Measurements from ENCODE around the gene SLC28A2.
"Not testable (repeated sequence)": the region's sequence is repeated elsewhere in the genome, so short reads cannot be mapped to it uniquely, and the experiment has no call there.

Gene SLC28A2

DNA sequence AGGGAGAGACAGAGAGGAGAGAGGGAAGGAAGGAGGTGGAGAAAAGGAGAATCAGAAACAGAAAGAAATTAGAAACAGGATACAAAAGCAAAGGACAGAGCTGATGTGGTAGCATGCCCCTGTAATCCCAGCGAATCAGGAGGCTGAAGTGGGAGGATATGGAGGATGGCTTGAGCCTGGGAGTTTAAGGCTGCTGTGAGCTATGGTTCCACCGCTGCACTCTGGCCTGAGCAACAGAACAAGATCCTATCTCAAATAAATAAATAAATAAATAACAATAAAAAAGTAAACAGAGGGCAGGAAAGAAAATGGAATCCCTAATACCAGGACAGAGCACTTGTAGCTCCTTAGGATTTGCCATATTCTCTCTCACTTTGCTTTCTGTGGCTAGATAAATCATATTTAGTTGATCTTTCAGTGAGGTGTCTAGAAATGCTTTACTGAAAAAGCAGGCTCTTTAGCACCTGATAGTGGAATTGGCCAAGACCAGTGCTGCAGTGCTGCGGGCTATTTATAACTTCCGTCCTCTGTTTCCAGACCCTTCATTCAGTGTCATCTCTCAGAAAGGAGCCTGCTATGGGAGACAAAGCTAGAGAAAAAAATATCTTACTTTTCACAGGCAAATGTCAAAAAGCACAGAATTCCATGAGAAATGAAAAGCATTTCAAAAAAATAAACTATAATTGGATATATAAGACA is 20.0 kb upstream of the SLC28A2 start:
- Histone ChIP-seq H3K36me3 (ENCODE audit: control insufficient read depth, insufficient read depth, low read length) (no peaks in the 10 kb centered on the region), H3K4me1 (ENCODE audit: control insufficient read depth, insufficient read depth, low read length) (no peaks in the 10 kb centered on the region), H3K27me3 (ENCODE audit: control insufficient read depth, insufficient read depth, low read length) (no peaks in the 10 kb centered on the region), H3K27ac (ENCODE audit: low read depth, low read length) (no peak overlapping the region), H3K9ac (ENCODE audit: low read length) (no peak overlapping the region), H3K4me3 (ENCODE audit: low read length) (no peak overlapping the region)

DNA sequence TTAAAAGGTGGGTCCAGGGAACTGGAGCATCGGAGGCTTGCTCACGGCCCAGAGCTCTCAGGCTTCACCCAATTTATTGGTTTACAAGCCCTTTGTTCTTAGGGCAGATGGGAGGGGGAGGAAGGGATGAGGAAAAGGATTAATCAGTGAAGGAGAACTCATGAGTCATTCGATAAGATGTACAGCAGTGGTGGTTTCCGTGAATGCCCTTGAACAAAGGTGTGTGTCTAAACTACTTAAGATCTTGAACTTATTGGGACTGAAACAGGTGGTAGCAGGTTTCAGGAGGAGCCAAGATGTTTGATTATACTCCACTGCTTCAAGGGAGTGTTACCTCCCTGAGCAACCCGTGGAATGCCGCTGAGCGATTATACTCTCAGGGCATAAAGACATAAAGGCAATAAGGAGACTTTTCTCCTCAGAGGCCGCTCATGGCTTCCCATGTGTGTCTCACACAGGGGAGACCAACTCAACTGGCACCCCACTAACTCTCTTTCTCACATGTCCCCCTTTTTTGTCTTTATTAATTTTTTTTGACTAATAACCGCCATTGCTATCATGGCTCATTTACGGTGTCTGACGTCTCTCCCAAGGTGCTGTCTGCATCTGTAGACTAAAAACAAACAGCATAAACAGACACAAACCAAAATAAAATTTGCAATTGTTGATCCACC is 17.3 kb upstream of the SLC28A2 start:
- H3K4me3 ChIP-seq (ENCODE audit: low read length), result no peak overlapping the region
- no peaks in the 10 kb centered on the region for H3K36me3 ChIP-seq (ENCODE audit: control insufficient read depth, insufficient read depth, low read length)
- no peak overlapping the region for H3K27ac ChIP-seq (ENCODE audit: low read depth, low read length)
- no peak overlapping the region for H3K9ac ChIP-seq (ENCODE audit: low read length)
- H3K27me3 ChIP-seq (ENCODE audit: control insufficient read depth, insufficient read depth, low read length), result no peaks in the 10 kb centered on the region
- H3K4me1 ChIP-seq (ENCODE audit: control insufficient read depth, insufficient read depth, low read length), result no peaks in the 10 kb centered on the region

DNA sequence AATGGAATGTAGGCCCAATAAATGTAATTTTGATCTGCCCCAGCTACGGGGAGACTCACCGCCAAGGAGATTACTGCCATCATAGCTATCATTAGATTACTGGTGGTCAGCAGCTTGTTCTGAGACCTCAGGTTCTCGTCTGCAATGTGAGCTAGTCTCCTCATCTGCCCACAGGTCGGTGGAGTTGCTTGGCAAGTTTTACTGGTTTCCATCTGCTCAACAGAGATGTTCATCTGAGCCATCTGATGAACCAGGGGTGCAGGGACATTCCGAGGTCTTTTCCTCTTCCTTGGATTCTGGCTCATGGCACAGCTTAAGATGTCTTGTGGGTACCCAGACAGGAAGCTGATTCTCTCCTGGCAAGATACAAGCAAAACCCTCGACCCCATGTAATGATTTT is 15.2 kb upstream of the SLC28A2 start:
- H3K27ac ChIP-seq (ENCODE audit: low read depth, low read length); H3K27me3 ChIP-seq (ENCODE audit: control insufficient read depth, insufficient read depth, low read length); H3K9ac ChIP-seq (ENCODE audit: low read length); H3K4me1 ChIP-seq (ENCODE audit: control insufficient read depth, insufficient read depth, low read length); H3K4me3 ChIP-seq (ENCODE audit: low read length); H3K36me3 ChIP-seq (ENCODE audit: control insufficient read depth, insufficient read depth, low read length): not testable (repeated sequence)

GRCh38 chr15:45242289-45242688 is 9.7 kb upstream of the SLC28A2 start:
- no peaks in the 10 kb centered on the region for H3K27me3 ChIP-seq (ENCODE audit: control insufficient read depth, insufficient read depth, low read length)
- no peak overlapping the region for H3K4me3 ChIP-seq (ENCODE audit: low read length)
- H3K36me3 ChIP-seq (ENCODE audit: control insufficient read depth, insufficient read depth, low read length), result no peaks in the 10 kb centered on the region
- H3K9ac ChIP-seq (ENCODE audit: low read length), result no peak overlapping the region
- no peak overlapping the region for H3K27ac ChIP-seq (ENCODE audit: low read depth, low read length)
- H3K4me1 ChIP-seq (ENCODE audit: control insufficient read depth, insufficient read depth, low read length), result no peaks in the 10 kb centered on the region

DNA sequence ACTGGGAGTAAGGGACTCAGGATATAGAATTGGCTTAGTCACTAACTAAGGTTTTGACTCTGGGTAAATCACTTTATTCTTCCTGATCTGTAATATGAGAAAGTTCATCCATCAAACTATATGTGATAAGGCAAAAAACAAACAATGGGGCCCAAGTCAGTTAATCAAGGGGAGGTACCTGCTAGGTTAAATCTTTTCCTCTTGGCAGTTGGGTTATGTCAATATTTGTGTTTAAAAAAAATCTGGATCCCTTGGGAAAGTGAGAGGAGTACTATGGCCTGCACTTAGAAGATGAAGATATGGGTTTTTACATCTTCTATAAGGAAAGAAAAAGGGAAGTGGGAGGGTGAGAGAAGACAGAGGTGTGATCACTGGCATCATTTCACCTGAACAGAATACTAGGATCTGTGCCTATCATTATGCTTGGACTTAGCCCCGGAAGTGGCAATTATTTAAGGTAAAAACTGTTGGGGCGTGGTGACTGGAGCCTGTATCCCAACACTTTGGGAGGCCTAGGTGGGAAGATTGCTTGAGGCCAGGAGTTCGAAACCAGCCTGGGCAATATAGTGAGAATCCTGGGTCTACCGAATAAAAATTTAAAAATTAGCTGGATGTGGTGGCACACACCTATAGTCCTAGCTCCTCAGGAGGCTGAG is 2.8 kb upstream of the SLC28A2 start:
- Histone ChIP-seq H3K27me3 (ENCODE audit: control insufficient read depth, insufficient read depth, low read length) (no peaks in the 10 kb centered on the region), H3K4me1 (ENCODE audit: control insufficient read depth, insufficient read depth, low read length) (no peaks in the 10 kb centered on the region), H3K9ac (ENCODE audit: low read length) (no peak overlapping the region), H3K4me3 (ENCODE audit: low read length) (no peak overlapping the region), H3K36me3 (ENCODE audit: control insufficient read depth, insufficient read depth, low read length) (no peaks in the 10 kb centered on the region), H3K27ac (ENCODE audit: low read depth, low read length) (no peak overlapping the region)

- Histone ChIP-seq H3K4me3 (ENCODE audit: low read length) (no peak overlapping the region), H3K27ac (ENCODE audit: low read depth, low read length) (no peak overlapping the region), H3K27me3 (ENCODE audit: control insufficient read depth, insufficient read depth, low read length) (no peaks in the 10 kb centered on the region), H3K4me1 (ENCODE audit: control insufficient read depth, insufficient read depth, low read length) (no peaks in the 10 kb centered on the region), H3K36me3 (ENCODE audit: control insufficient read depth, insufficient read depth, low read length) (no peaks in the 10 kb centered on the region), H3K9ac (ENCODE audit: low read length) (no peak overlapping the region)
These were observed 1.3 kb downstream of the SLC28A2 start for GRCh38 chr15:45253330-45253729.

DNA sequence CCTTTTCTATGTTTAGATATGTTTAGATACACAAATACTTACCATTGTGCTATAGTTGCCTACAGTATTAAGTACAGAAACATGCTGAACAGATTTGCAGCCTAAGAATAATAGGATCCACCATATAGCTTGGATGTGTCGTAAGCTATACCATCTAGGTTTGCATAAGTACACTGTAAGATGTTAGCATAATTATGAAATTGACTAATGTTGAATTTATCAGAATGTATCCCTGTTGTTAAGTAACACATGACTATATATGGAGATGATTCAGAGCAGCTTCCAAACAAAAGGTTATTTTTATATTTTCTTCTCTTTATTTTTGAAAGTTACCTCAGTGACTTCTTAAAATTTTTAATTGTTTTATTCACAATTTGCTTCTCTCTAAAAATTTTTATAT is 2.4 kb downstream of the SLC28A2 start:
- H3K4me3 ChIP-seq (ENCODE audit: low read length), result no peak overlapping the region
- H3K27ac ChIP-seq (ENCODE audit: low read depth, low read length), result no peak overlapping the region
- no peaks in the 10 kb centered on the region for H3K4me1 ChIP-seq (ENCODE audit: control insufficient read depth, insufficient read depth, low read length)
- no peaks in the 10 kb centered on the region for H3K27me3 ChIP-seq (ENCODE audit: control insufficient read depth, insufficient read depth, low read length)
- H3K9ac ChIP-seq (ENCODE audit: low read length), result no peak overlapping the region
- H3K36me3 ChIP-seq (ENCODE audit: control insufficient read depth, insufficient read depth, low read length), result no peaks in the 10 kb centered on the region

DNA sequence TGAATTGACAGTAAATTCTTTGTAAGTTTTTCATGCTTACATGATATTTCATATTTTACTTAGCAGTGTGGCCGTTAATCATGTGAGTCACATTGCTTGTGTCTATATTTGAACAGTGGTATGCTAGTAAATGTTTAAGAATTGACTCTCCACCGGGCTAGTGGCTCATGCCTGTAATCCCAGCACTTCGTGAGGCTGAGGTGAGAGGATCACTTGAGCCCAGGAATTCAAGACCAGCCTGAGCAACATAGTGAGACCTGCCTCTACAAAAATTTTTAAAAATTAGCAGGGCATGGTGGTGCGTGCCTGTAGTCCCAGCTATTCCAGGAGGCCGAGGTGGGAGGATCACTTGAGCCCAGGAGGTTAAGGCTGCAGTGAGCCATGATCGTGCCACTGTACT is 2.8 kb downstream of the SLC28A2 start:
- not testable (repeated sequence) for H3K27ac ChIP-seq (ENCODE audit: low read depth, low read length); H3K27me3 ChIP-seq (ENCODE audit: control insufficient read depth, insufficient read depth, low read length); H3K4me1 ChIP-seq (ENCODE audit: control insufficient read depth, insufficient read depth, low read length); H3K9ac ChIP-seq (ENCODE audit: low read length); H3K36me3 ChIP-seq (ENCODE audit: control insufficient read depth, insufficient read depth, low read length); H3K4me3 ChIP-seq (ENCODE audit: low read length)

DNA sequence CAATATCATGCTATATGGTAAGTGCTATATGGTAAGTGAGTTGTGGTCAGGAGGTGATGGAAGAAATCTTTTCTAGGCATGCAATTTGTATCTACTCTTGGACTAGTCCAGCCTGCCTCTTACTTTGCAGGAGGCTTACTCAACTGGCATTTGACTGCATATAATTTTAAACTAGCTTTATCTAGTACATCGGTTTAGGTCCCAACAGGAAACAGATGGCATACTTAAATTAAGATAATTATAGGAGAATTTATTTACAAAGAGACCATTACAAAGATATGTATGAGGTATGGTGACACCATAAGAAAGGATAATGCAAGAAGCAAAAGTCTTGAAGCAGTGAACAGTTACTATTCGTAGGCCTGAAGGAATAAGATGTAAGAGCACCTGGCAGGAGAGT is 7.8 kb downstream of the SLC28A2 start:
- Histone ChIP-seq H3K27me3 (ENCODE audit: control insufficient read depth, insufficient read depth, low read length) (no peaks in the 10 kb centered on the region), H3K4me1 (ENCODE audit: control insufficient read depth, insufficient read depth, low read length) (no peaks in the 10 kb centered on the region), H3K27ac (ENCODE audit: low read depth, low read length) (no peak overlapping the region), H3K4me3 (ENCODE audit: low read length) (no peak overlapping the region), H3K36me3 (ENCODE audit: control insufficient read depth, insufficient read depth, low read length) (no peaks in the 10 kb centered on the region), H3K9ac (ENCODE audit: low read length) (no peak overlapping the region)

DNA sequence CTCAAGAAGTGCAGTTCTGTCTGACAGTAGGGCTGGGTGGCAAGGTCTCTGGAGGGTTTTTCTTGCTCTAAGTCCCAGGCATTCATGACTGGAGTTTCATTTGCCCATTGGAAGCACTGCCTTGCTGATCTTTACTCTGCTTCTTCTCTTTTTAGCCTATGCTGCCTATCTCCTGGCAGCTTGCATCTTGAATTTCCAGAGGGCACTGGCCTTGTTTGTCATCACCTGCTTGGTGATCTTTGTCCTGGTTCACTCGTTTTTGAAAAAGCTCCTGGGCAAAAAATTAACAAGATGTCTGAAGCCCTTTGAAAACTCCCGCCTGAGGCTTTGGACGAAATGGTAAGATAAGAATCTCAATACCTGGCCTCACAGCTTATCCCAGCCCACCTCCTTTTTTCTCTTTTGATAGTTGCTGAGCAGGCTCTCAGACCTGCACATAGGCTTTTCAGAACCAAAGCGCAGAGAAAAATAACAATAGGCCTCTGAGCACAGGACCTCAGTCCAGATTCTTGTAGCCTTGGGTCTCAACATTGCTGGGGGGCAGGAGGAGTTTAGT is 10.9 kb downstream of the SLC28A2 start:
- H3K9ac ChIP-seq (ENCODE audit: low read length), result no peak overlapping the region
- no peaks in the 10 kb centered on the region for H3K36me3 ChIP-seq (ENCODE audit: control insufficient read depth, insufficient read depth, low read length)
- no peak overlapping the region for H3K27ac ChIP-seq (ENCODE audit: low read depth, low read length)
- no peaks in the 10 kb centered on the region for H3K27me3 ChIP-seq (ENCODE audit: control insufficient read depth, insufficient read depth, low read length)
- no peak overlapping the region for H3K4me3 ChIP-seq (ENCODE audit: low read length)
- no peaks in the 10 kb centered on the region for H3K4me1 ChIP-seq (ENCODE audit: control insufficient read depth, insufficient read depth, low read length)

DNA sequence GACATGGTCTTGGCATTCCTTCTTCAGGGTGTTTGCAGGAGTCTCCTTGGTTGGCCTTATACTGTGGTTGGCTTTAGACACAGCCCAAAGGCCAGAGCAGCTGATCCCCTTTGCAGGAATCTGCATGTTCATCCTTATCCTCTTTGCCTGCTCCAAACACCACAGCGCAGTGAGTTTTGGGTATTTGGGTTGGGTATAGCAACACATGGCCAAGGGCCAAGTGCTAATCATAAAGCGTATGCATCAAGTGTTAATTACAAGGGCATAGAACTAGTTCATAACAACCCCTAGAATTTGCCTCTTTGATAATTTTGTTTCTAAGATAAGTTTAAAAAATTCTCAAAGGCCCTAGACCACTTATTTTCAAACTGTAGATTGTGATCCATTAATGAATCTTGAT is 11.8 kb downstream of the SLC28A2 start:
- Histone ChIP-seq H3K4me1 (ENCODE audit: control insufficient read depth, insufficient read depth, low read length) (no peaks in the 10 kb centered on the region), H3K27ac (ENCODE audit: low read depth, low read length) (no peak overlapping the region), H3K4me3 (ENCODE audit: low read length) (no peak overlapping the region), H3K27me3 (ENCODE audit: control insufficient read depth, insufficient read depth, low read length) (no peaks in the 10 kb centered on the region), H3K9ac (ENCODE audit: low read length) (no peak overlapping the region), H3K36me3 (ENCODE audit: control insufficient read depth, insufficient read depth, low read length) (no peaks in the 10 kb centered on the region)

GRCh38 chr15:45265506-45265905 is 13.5 kb downstream of the SLC28A2 start:
- no peak overlapping the region for H3K27ac ChIP-seq (ENCODE audit: low read depth, low read length)
- no peak overlapping the region for H3K9ac ChIP-seq (ENCODE audit: low read length)
- H3K27me3 ChIP-seq (ENCODE audit: control insufficient read depth, insufficient read depth, low read length), result no peaks in the 10 kb centered on the region
- no peaks in the 10 kb centered on the region for H3K36me3 ChIP-seq (ENCODE audit: control insufficient read depth, insufficient read depth, low read length)
- H3K4me3 ChIP-seq (ENCODE audit: low read length), result no peak overlapping the region
- no peaks in the 10 kb centered on the region for H3K4me1 ChIP-seq (ENCODE audit: control insufficient read depth, insufficient read depth, low read length)
